GM19467 (cell line): ENCODE results near the gene CDR2.

Source experiments
- ATAC-seq: cut with Tn5 transposase; IDR thresholded peaks from one replicate; pipeline ENCODE4 v1.9.1; 2021; ENCODE audit warnings: mild to moderate bottlenecking, moderate library complexity; ENCODE audit not compliant: unreplicated experiment

CDR2 gene

GRCh38 chr16:22325598-22326368, 48.6 kb downstream of the CDR2 start:
- ATAC-seq, result no peak

DNA sequence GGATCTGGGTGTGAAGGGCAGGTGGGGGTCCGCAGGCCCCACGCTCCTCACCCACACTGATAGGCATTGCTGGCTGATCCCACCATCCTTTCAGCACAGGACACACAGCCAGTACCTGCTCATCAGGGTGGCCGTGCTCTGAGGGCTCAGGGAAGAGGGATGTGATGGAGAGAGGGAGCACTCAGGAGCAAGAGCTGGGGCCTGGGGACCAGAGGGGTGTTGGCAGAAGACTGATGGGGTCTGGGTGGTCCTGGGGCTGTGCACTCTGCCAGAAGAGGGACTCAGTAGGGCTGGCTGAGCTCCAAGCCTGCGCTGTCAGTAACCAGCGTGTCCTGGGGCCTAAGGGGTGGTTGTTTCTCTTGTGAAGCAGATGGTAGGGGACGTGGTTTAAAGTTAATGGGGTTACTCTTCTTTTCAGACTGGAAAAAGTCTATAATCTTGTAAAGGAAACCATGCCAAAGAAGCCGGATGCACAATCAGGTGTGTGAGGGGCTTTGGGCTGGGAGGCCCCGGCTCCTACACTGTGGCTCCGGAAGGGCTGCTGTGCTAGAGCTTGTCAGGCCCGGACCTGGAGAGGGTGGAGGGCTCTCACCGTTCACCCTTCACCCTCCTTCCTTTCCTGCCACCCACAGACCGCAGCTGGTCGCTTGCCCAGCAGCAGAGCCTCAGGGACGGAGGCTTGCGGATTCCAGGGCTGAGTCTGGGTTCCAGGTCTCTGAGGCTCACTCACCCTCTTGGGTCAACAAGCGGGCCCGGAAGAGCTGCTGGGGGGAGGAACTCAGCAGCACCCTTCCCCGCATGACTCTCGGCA, 49.4 kb downstream of the CDR2 start:
- no peak for ATAC-seq

GRCh38 chr16:22323959-22324786, 50.2 kb downstream of the CDR2 start:
- no peak for ATAC-seq

- ATAC-seq, result no peak
Observed at GRCh38 chr16:22323173-22323958, 51.1 kb downstream of the CDR2 start.

DNA sequence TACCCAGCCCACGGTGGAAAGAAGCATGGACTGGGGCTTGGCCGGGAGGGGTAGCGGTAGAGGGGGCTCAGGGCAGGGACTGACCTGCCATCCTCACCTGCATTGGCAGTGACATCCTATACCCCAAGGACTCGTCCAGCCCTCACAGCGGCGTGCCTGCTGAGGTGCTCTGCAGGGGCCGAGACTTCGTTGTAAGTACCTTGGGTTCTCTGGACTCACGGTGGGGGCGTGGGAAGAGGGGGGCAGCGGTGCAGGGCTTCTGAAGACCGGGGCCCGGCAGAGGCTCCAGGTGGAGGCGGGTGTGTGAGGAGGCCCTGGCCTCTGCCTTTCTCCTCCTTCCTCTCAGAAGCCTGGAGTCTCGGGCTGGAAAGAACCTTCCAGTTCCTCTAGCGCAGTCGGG, 51.7 kb downstream of the CDR2 start:
- no peak for ATAC-seq

- no peak for ATAC-seq
Observed at GRCh38 chr16:22322021-22322471, 52.4 kb downstream of the CDR2 start.

DNA sequence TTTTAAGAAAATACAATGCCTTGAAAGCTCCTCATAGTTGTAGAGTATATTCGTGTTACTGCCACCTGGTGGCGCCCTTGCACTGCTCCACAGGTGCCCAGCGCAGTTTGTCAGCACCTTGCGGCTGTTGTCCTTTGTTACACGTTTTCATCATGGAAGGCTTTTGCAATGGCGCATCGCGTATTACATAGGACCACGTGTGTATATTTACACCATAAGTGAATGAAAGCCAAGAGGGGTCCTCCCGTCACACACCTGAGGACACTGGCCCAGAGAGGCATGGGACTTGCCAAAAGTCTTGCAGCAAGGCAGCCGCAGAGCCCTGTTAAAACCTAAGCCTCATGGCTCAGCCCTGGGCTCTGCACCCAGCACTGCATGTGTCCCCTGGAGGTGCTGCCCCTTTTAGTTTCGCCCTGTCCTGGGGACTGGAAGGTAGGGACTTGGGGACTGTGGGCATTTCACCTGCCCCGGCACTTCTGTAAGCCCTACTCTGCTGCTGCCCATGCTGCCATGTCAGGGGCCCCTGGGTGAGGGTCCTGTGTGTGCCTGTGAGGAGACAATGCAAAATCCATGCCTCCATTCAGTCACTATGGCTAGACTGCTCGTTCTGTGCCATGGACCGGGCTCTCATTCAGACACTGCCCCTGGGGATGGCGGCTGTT, 52.9 kb downstream of the CDR2 start:
- no peak for ATAC-seq

GRCh38 chr16:22320572-22321339, 53.7 kb downstream of the CDR2 start:
- ATAC-seq, result no peak

DNA sequence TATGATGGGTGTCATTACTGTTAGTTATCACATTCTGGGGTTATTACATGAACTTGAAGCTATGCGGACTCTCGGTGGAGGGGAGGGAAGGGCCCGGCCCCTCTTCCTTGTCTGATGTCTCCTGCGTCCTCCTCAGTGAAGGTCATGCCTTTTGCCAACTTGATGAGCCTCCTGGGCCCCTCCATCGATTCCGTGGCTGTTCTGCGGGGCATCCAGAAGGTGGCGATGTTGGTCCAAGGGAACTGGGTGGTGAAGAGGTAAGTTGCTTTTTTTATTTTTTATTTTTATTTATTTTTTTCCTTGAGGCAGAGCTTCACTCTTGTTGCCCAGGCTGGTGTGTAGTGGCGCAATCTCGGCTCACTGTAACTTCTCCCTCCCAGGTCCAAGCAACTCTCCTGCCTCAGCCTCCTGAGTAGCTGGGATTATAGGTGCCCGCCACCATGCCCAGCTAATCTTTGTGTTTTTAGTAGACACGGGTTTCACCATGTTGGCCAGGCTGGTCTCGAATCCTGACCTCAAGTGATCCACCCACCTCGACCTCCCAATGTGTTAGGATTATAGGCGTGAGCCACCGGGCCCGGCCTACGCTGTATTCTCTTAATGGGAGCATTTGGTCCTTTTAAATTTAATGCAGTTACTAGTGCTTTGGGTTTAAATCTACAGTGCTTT, 55.6 kb downstream of the CDR2 start:
- ATAC-seq, result no peak

DNA sequence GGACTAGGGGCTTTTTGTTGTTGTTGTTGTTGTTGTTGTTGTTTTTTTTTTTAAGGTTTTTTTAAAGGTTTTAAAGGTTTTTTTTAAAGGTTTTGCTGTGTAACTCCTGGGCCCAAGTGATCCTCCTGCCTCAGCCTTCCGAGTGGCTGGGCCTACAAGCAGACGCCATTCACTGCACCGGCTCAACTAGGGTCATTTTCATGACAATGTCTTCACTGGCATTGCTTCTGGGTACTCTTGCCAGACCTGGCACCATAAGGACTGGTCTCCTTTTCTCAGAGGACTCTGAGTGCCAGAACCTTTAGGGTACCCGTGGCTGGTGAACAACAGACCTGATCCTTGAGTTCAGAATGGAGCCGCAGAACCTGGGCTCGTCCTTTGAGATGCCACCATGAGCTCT, 56.8 kb downstream of the CDR2 start:
- no peak for ATAC-seq

DNA sequence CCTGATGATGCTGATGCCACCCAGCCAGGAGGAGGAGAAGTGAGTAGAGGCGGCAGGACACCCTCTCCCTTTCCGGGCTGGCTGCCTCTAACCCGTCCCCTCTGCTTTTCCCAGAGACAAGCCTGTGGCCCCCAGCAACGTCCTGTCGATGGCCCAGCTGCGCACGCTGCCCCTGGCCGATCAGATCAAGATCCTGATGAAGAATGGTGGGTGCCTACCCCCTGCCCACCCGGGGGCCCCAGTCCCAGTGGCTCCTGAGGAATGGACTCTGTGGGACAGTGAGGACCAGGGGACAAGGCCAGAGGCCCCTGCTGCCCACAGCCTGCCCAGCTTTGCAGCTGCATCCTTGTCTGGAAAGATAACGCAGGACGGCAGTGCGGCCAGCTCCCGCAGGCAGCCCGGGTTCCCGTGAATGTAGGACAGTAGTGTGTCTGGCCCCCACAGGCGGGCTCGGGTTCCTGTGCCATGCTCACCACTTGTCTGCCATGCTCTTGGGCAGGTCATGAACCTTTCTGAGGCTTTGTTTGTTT, 57.4 kb downstream of the CDR2 start:
- ATAC-seq, result no peak

- ATAC-seq, result no peak
Observed at GRCh38 chr16:22316411-22316811, 58.0 kb downstream of the CDR2 start.

GRCh38 chr16:22315979-22316378, 58.4 kb downstream of the CDR2 start:
- no peak for ATAC-seq

DNA sequence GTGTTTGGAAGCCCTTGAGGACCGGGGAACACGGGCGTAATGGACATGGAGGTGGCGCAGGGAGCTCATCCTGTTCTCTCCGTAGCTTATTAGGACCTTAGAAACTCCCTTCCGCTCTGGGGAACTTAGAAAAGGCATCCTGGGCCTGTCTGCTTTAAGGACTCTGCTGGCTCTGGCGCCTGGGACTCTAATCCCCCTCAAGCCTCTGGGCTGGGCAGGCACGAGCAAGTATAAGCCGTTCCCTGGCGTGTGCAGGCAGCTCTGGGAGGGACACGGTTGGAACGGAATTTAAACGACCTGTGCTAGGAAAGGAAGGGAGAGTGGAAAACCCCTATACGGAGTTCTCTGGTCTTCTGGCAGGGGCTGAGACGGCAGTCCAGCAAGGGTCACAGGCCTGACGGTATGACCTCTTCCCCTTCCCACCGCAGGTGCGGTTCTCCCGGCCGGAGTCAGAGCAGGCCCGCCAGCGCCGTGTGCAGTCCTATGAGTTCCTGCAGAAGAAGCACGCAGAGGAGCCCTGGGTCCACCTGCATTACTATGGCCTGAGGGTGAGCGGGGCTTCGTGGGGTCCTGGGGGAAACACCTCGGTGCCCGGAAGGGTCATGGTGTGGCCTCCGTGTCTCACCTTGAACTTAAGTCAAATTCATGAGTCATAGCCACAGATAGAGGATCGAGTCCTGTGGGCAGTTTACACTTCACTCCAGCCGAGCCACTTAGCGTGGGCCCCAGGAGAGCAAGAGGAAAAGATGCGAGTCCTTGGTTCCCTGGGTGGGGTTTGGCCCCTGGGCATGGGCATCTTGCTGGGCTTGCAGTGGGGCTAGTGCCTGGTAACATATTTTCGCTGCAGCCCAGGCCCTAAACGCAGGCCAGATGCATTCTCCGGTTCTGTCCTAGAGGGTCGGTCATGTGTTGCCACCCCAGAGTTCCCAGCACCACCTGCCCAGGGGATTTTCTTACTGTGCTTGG, 59.5 kb downstream of the CDR2 start:
- no peak for ATAC-seq

DNA sequence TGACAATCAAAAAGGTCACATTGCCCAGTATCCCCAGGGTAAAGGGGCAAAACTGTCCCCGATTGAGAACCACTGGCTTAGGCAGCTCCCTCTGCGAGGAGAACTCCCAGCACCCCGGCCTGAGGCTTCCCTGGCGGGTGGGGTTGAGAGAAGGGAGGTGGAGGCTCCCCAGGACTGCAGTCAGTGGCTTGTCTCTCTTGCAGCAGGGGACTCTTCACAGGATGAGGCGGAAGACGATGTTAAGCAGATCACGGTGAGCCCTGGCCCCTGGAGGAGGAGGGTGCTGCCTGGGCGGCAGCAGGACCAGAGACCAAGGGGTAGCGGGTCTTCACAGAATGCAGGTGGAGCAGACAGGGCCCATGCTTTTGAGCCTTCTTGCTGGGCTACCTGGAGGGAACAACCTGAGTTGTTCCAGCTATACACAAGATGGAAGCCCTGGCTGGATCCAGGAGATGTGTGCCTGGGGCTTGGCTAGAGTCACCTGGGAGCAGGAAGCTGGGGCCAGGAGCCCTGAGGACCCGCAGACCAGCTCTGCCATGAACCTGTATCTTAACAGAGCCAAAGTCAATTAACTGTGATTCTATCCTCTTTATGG, 60.4 kb downstream of the CDR2 start:
- ATAC-seq, result no peak

GRCh38 chr16:22312897-22313781, 61.3 kb downstream of the CDR2 start:
- no peak for ATAC-seq
